OCI-LY3 (cell line): Measurements from ENCODE around the gene HBP1.

ENCODE experiments used
- CTCF ChIP-seq: fragments of 200-600, 300-600 bp; sonication (generic); IDR thresholded peaks from 2 replicates; pipeline ENCODE4 v1.5.1; 2014; ENCODE audit warnings: antibody characterized with exemption, low read length, low read depth
- EZH2phosphoT487 ChIP-seq: fragments of 200-600 bp; shearing (Covaris generic); IDR thresholded peaks from 2 replicates; pipeline ENCODE4 v1.6.1; 2018; ENCODE audit warnings: antibody characterized with exemption, mixed run types, low read depth

GRCh38 chr7:107196834-107197610 is 28.2 kb downstream of the HBP1 start:
- no peak for TF ChIP-seq EZH2phosphoT487
- TF ChIP-seq CTCF: no peak
